ENCODE data around the gene WBP2NL. TPM values are rescaled to one million over a fixed set of nuclear protein-coding genes. Genes with fewer than 3 reads are reported as not detected.
A peak's percentile ranks its signal among the peaks of the same experiment; 100 is the strongest.

WBP2NL gene
- total and polyA plus RNA-seq, 2 of the 8 experiments (the other 6 are each of a cell fraction or from before 2014, with no cell fraction given): not detected

DNA sequence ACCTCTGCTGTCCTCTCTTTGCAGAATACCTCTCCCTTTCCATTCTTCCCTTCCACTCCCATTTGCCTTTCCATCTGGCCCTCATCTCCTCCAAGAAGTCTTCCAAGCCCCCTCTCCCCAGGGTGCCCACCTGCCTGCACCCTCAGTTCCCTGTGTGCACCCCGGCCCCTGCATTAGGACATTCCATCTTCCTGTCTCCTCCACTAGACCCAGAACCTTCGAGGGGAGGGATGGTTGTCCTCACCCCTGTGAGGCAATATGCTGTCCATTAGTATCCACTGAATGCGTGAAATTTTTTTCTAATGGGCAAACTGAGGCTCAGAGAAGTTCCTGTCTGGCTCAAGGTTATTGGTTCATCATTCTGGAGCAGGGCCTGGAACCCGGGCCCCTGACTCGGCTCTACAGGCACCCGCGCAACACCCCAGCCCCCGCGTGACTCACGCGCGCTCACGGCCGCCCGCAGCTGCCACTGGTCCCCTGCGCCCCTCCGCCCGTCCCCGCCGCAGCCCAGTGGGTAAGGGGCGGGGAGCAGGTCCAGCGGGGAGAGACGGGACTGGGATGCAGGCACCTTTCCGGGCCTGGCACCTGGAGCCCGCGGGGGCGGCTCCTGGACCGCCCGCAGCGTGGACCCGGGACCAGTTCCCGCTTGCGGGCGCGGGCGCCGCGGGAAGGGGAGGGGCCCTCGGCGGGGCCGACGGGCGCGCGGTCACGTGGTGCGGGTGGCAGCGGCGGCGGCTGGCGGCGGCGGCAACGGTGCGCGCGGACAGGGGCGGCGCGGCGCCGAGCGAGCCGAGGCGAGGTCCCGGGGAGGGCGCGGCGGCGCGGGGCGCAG is 22.3 kb upstream of the WBP2NL start (continued):
- peak; percentile 65; the same call in 1 of the 2 replicates for TF ChIP-seq EGR1 (IDR thresholded peaks at IDR 0.05; ENCODE audit: borderline replicate concordance, low read depth, low read length)
- TF ChIP-seq PHF8 (conservative IDR thresholded peaks at IDR 0.05; ENCODE audit: low read depth, low read length): peak; percentile 35; the same call in 1 of the 2 replicates

Measured in H1 (cell line).